ENCODE data around the gene TRABD.
"Not testable (repeated sequence)": the region's sequence is repeated elsewhere in the genome, so short reads cannot be mapped to it uniquely, and the experiment has no call there.

Gene TRABD, protein sequence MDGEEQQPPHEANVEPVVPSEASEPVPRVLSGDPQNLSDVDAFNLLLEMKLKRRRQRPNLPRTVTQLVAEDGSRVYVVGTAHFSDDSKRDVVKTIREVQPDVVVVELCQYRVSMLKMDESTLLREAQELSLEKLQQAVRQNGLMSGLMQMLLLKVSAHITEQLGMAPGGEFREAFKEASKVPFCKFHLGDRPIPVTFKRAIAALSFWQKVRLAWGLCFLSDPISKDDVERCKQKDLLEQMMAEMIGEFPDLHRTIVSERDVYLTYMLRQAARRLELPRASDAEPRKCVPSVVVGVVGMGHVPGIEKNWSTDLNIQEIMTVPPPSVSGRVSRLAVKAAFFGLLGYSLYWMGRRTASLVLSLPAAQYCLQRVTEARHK

DNA sequence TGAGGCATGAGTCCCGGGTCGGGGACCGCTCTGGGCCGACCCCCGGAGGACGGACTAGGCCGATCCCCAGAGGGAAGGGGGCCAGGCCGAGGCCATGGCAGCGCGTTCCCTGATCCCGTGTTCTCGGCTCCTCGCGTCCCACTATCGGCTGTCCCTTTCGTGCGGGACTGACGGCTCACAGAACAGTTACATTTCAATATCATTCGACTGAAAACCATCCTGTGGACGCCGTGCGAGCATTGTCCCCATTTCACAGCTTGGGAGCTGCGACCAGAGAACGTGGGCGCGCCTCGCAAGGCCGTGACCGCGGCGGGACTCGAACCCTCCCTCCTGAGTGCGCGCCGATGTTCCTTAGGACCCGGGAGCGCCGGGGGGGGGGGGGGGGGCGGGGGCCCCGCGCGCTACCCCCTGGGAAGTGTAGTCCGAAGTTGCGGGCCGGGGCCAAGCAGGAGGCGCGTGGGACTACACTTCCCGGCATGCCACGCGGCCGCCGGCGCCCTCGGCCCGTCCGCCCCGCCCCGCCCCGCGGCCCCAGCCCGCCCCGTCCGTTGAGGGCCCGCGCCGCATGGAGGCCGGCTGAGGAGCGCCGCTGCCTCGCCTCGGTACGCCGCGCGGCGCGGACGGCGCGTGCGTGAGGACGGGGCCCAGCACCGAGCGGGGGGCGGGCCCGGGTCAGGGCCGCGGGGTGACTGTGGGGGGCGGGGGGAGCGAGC lies at the start of gene TRABD:
Gene TRABD, plus strand, starts transcription at position 539 of the 713 bp plus-strand sequence. CDS start 7,148 bp downstream, outside the sequence.
- peak; percentile 73 for DNase-seq (ENCODE audit: low read depth, low spot score)

DNA sequence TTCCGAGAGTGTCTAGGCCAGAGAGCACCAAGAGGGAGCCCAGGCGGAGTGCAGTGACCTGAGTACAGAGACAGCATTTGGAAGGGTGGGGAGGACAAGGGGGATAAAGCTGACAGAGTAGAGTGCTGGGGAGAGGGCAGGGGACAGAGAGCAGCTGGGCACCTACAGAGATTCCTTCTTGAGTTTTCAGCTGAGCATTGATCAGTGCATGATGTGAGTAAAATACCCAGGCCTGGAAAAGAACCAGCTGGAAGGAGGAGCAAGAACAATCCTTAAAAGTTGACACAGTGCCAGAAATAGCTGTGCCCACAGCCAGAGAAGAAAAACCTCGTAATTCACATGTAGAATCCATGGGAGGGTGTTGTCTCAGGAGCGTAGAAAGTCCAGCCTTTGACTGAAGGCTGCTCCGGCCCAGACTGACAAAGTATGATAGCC lies 49.1 kb upstream of the TRABD start:
- no peak for DNase-seq (ENCODE audit: low read depth, low spot score)

DNA sequence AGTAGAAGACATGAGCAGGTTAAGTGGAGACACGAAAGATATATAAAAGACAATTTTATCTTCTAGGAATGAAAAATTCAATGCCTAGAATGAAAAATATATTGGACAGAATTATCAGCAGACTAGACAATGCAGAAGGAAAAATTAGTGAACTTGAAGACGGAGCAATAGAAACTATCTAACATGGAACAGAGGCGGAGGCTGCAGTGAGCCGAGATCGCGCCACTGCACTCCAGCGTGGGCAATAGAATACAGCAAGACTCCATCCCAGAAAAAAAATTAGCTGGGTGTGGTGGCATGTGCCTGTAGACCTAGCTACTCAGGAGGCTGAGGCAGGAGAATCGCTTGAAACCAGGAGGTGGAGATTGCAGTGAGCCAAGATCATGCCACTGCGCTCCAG lies 48.4 kb upstream of the TRABD start:
- not testable (repeated sequence) for DNase-seq (ENCODE audit: low read depth, low spot score)

DNA sequence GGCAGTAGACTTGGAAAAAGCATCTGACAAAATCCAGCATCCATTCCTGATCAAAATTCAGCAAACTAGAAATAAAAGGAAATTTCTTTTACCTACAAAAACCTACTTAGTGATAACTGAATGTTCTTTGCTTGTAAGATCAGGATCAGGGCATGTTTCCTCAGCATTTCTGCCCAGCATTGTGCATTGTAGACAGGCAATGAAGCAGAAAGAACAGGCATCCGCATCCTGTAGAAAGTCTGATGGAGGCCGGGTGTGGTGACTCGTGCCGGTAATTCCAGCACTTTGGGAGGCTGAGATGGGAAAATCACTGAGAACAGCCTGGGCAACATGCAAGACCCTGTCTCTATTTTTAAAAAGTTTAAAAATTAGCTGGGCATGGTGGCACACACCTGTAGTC lies 47.7 kb upstream of the TRABD start:
- no peak for DNase-seq (ENCODE audit: low read depth, low spot score)

DNA sequence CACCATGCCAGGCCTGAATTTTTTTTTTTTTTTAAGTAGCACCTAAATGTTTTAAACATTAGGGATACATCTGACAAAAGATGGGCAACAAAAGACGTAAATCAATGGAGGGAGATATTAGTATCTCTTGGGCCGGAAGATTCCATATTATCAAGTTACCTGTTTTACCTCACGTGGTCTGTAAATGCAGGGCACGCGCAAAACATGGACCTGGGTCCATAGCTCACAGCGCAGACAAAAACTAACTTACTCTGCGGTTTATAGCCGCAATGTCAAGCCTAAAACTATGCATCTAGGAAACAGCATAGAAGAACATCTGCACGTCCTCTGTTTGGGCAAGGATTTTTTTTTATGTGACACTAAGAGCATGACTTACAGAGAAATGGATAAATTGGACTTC lies 46.7 kb upstream of the TRABD start:
- DNase-seq (ENCODE audit: low read depth, low spot score) = no peak

DNA sequence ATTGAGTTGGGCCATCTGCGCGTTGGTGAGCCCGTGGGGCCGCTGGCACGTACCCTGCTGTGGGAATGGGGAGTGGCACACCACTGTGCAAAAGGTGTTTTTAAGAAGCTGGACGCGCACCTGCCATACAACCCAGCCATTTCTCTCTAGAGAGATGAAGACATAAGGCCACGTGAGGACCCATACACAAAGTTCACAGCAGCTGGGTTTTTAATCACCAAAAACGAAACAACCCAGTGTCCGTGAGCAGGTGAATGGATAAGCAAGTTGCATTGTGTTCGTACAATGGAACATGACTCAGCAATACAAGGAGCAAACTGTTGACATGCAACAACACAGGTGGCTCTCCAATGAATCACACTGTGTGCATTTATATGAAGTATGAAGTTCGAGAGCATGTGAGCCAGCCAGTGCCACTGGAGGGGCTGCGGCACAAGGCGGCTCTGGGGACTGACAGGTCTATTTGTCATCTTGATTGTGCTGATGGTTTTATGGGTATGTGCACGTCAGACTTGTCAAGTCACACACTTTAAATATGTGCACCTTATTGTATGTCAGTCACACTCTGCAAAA lies 45.8 kb upstream of the TRABD start:
- DNase-seq (ENCODE audit: low read depth, low spot score) = no peak

DNA sequence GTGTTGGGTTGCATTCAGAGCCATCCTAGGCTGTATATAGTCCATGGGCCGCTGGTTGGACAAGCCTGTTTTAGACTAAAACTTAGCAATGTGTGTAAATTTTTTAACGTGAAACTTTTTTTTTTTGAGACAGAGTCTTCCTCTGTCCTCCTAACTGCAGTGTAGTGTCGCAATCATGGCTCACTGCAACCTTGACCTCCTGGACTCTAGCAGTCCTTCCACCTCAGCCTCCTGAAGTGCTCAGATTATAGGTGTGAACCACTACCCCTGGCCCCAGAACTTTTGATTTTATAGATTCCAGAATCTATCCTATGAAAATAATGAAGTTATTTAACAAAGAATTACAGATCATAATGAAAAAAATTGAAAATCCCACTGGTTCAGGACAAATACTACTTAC lies 45.1 kb upstream of the TRABD start:
- DNase-seq (ENCODE audit: low read depth, low spot score) = no peak

DNA sequence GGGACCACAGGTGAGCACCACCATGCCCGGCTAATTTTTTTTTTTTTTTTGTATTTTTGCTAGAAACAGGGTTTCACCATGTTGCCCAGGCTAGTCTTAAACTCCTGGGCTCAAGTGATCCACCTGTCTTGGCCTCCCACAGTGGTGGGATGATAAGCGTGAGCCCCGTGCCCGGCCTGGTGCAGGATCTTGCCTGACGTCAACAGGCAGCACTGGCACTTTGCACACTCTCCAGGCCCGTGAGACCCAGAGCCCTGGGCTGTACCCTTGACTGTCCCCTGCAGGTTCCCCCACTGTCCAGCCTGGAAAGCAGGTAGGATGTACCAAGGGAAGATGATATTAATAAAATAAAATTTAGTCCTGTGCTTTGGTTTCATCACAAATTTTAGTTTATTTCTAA lies 44.3 kb upstream of the TRABD start:
- no peak for DNase-seq (ENCODE audit: low read depth, low spot score)

DNA sequence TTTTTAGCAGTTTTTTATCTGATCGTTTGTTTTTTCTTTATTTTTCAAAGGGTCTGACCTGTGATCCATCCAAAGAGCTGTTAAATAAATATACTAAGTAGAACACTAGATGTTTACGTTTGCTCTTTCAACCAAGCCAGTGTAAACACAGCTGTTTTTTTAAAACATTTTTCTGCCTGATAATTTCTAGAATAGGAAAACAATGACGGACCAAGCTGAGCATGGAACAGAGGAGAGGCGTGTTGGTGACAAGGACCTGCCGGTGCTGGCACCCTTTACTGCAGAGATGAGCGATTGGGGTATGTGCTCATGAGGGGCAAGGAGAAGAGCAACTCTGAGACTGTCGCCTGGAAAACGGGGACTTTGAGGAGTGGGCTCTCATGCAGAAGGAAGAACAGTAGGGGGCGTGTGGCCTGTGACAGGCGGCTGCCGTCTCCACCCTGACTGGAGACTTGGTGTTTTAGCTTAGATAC lies 43.8 kb upstream of the TRABD start:
- DNase-seq (ENCODE audit: low read depth, low spot score) = no peak

DNA sequence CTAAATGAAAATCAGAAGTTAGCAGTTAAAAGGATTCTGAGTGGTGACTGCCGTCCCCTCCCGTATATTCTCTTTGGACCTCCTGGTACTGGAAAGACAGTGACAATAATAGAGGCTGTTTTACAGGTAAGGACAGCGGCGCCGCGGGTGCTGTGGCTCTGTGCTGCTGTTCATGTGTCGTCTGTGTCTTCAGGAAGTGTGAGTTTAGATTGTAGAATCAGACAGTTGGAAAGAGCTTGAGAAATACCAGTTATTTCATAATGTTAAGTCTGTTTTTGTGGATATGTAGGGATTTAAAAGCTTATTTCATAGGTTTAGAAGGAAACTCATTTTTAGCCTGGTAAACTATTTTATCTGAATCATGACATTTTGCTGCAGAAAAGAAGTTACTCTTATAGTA lies 42.6 kb upstream of the TRABD start:
- DNase-seq (ENCODE audit: low read depth, low spot score) = no peak

DNA sequence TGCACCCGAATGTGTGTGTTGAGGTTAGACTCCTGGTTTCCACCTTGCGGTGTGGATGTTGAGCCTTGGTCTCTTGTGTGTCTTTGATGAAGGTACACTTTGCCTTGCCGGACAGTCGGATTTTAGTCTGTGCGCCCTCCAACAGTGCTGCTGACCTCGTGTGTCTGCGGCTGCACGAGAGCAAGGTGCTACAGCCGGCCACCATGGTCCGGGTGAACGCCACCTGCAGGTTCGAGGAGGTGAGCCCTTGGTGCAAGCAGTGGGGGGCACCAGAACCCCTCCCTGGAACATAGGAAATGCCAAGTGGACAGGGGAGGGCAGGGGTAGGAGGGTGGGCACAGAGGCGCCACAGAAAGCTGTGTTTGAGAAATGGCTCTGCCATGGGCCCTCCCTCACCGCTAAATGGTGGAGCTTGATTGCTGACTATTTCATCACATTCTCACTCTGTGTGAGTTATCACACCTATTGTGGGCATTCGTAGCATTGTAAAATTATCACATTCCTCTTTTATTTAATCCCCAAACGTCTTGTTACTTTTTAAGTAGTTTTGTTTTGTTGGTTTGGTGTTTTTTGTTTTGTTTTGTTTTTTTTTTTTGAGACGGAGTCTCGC lies 41.6 kb upstream of the TRABD start:
- DNase-seq (ENCODE audit: low read depth, low spot score) = no peak

DNA sequence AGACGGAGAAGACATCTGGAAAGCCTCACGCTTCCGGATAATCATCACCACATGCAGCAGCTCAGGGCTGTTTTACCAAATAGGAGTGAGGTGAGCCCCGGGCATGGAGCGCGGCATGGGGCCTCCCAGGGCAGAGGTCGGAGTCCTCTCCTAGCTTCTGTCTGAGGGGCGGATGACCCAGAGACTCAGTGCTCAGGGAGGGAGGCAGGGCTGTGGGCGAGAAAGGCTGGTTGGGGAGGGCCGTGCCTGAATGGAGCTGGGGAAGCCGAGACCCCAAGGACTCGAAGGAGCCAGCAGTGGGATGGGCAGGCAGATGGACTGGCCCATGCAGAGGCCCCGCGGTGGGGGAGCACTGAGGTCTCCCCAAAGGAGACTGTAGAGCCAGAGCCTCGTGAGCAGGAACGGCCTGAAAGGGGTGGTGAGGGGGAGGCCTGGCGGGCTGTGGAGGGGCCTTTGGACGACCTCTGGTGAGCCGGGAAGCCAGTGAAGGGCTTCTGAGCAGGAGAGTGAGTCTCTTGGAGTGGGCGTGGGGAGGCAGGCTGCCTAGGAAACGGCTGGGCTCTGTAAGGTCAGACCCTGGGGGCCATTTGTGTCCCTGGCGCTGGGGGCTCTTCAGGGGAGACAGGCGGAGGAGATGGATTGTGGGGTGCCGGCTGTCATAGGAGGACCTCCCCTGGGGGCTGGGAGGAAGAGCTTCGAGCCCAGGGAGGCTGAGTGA lies 39.8 kb upstream of the TRABD start:
- DNase-seq (ENCODE audit: low read depth, low spot score) = no peak

DNA sequence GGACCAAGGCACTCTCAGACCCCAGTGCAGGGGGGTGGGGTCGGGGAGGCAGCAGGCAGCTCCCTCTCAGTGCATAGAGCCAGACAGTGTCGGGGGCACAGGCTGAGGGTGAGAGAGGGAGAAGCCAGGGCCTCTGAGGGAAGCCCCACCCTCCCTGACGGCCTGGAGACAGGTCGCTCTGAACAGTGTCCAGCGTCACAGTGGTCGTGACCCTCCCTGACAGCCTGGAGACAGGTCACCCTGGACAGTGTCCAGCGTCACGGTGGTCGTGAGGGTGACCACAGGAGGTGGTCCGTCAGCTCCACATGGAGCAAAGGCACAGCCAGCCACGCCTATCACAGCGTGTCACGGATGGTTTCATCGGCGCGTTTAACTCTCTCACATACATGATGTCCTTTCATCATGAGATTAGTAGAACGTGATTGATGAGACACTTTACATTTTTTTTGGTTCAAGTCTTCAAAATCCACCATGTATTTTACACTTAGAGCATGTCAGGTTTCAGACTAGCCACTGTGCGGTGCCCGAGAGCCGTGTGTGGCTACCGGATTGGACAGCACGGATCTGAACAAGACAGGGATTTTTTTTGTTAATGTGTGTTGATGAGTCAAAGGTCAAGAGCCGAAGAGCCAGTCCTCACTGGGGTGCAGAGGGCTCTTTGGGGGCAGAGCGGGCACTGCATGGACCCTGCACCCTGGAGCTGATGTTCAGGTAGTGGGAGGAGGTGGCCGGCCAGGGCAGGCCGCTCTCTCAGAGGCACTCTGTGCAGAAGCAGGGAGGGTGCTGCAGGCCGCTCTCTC lies 39.1 kb upstream of the TRABD start:
- DNase-seq (ENCODE audit: low read depth, low spot score) = no peak

DNA sequence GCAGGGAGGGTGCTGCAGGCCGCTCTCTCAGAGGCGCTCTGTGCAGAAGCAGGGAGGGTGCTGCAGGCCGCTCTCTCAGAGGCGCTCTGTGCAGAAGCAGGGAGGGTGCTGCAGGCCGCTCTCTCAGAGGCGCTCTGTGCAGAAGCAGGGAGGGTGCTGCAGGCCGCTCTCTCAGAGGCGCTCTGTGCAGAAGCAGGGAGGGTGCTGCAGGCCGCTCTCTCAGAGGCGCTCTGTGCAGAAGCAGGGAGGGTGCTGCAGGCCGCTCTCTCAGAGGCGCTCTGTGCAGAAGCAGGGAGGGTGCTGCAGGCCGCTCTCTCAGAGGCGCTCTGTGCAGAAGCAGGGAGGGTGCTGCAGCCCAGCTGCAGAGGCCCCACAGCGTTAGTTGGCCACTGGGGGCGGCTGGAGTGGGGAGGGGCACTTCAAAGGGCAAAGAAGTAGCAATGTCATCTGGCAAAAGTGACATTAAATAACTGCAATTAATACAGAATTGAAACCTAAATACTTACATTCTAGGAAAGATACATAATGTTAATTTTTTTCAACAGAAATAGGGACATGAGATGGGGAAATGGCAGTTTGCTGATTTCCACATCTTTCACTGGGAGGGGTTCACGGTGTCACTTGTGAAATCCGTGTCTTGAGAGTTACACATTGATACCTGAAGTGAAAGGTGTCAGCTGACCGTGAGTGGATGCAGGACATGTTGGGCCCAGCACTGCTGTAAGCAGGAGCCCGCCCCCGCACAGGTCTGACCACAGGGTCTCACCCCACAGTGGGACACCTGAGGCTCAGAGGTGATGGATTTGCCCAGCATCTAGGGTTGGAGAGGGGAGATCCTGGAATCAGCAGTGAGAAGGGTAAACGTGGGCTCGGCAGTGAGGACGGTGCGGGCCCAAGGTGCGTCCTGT lies 38.2 kb upstream of the TRABD start:
- DNase-seq (ENCODE audit: low read depth, low spot score) = not testable (repeated sequence)

DNA sequence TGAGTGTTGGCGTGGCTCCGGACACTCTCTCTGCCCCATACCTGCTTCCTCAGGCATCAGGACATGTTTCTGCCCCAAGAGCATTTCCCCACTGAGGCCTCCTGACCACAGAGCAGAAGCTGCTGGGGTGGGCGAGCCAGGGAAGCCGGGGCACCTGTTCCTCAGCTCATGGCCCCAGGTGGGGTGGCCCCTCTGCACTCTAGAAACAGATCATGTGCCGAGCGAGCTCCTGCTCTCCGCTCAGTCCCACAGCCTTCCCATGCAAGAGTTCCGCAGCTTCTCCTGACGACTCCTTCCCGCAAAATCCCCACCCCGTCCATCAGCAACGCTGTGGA lies 37.6 kb upstream of the TRABD start:
- no peak for DNase-seq (ENCODE audit: low read depth, low spot score)

DNA sequence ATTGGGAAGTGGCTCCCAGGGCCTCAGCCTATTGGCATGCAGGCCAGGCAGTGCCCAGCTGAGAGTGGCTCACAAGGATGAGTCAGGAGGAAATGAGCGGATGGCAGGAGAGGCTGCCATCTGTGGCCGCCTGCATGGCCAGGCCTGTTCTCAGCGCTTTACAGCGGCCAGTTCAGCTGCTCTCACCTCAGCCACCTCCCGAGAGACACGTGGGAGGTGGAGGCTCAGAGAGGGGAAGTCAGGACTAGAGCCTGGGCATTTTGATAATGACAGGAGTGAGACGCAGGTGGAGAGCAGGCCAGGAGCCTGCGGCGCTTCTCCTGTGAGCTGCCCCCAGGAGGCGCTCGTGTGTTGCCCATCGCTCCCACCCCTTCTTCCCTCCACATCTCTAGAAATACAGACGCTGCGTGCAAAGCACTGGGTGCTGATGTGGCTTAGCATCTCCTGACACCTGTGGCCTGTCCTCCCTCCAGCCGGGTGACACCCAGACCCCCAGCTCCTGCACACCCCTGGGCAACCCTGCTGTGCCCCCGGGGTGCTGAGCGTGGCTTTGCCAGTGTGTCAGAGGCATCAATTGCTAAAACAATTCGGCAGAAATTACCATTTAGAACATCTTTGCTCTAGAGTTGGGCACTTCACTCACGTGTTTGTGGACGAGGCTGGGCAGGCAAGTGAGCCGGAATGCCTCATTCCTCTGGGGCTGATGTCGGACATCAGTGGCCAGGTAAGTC lies 36.6 kb upstream of the TRABD start:
- peak; percentile 15 for DNase-seq (ENCODE audit: low read depth, low spot score)

DNA sequence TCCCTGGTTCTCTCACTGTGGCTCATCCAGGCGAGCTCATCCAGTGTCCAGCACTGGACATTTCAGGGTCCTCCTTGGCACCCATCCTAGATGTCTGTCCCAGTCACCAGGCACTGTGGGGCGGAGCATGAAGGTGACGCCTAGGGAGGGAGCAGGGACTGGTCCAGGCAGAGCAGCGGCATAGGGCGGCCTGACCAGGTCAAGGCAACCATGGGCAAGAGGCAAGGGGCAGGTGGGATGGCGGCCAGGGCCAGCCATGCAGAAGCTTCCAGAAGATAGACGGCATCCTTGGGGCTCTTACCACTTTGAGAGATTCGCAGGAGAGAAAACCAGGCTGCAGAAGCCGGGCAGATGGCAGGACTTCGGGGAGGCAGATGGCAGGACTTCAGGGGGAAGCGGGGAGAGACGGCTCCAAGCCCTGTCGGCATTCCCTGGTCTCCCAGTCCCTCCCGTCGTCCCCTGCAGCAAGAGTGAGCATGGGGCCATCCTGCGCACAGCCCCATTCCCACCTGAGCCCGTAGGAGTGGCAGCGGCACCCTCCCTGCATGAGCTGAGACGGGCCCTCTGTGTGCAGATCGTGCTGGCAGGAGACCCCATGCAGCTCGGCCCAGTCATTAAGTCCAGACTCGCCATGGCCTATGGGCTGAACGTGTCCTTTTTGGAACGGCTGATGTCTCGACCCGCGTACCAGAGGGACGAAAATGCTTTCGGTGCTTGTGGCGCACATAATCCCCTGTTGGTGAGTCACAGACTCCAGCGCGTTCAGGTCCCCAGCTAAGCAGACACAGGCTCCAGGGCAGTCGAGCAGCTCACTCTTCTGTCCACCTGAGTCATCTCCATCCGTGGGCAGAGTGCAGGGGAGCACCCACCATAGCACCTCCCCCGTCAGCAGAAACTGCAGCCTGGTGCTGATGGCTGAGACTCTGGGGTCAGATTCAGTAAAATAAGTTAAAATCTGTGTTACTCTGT lies 35.3 kb upstream of the TRABD start:
- DNase-seq (ENCODE audit: low read depth, low spot score) = no peak
